ENCODE results near the gene CEP112. TPM values are rescaled to one million over a fixed set of nuclear protein-coding genes. Genes with fewer than 3 reads are reported as not detected.

The CEP112 gene
- total RNA-seq, 4 donors from 2014 or later, result 15.8 to 50.3 (median 20.2) TPM

DNA sequence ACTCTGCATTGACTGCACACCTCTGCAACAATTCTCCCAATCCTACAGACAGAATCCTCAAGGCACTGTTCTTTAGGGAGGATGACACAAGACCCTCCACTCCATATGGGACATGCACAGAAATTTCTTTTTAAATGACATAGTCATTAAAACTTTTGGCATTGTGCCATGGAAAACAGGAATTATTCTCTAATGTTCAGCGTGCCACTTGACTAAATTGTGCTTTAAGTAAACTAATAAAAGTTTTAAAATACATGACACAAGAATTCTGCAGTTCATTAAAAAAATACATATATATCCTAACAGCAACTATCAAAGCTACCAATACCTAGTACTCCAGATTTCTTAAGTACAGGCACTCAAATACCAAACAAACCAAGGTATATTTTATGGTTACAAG lies 16.0 kb downstream of the CEP112 start:
- DNase-seq (ENCODE audit: low spot score) (no peak), ATAC-seq (ENCODE audit: low FRiP score) (no peak)
- TF ChIP-seq, protein P1, sequence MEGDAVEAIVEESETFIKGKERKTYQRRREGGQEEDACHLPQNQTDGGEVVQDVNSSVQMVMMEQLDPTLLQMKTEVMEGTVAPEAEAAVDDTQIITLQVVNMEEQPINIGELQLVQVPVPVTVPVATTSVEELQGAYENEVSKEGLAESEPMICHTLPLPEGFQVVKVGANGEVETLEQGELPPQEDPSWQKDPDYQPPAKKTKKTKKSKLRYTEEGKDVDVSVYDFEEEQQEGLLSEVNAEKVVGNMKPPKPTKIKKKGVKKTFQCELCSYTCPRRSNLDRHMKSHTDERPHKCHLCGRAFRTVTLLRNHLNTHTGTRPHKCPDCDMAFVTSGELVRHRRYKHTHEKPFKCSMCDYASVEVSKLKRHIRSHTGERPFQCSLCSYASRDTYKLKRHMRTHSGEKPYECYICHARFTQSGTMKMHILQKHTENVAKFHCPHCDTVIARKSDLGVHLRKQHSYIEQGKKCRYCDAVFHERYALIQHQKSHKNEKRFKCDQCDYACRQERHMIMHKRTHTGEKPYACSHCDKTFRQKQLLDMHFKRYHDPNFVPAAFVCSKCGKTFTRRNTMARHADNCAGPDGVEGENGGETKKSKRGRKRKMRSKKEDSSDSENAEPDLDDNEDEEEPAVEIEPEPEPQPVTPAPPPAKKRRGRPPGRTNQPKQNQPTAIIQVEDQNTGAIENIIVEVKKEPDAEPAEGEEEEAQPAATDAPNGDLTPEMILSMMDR (IDR thresholded peaks at IDR 0.05), result no peak

DNA sequence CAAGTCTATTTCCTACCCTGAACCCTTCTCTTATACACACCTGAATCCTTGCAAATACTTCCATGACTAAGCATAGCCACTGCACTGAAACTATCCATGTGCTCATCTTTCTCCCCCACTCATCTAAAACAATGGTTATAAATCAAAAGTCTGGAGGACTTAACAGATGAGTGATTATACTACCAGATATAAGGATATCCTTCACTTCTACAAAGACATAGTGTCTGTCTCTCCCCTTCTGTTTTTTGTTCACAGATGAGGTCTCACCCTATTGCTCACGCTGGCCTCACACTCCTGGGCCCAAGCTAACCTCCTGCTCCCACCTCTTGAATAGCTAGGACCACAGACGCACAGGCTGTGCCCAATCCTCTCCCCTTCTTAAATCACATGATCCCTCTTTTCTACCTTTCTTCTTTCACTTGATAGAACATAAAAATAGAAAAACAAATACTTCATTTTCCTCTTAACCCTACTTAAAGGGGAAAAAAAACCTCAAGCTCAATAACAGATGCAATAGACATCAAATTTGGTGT lies 19.2 kb downstream of the CEP112 start:
- ATAC-seq (ENCODE audit: low FRiP score) (no peak), DNase-seq (ENCODE audit: low spot score) (no peak)
- TF ChIP-seq, protein P1 (IDR thresholded peaks at IDR 0.05), result no peak

DNA sequence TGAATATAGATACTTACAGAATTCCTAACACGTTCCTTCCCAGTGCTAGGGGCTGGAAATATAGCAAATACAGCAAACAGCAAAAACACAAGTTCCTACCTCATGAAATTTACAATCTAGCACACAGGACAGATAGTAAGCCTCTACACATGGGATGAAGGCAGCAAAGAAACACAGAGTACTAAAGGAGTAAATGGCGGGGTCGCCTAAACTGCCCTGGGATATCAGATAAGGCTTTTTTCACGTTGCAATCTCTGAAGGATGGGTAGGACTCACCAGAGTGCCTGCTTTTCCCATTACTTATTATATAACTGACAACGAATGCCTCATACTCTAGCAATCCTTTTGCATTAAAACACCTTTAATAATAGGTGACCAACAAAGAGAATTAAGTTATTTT lies 19.8 kb downstream of the CEP112 start:
- TF ChIP-seq, protein P1 (IDR thresholded peaks at IDR 0.05), result no peak
- ATAC-seq (ENCODE audit: low FRiP score), result no peak

DNA sequence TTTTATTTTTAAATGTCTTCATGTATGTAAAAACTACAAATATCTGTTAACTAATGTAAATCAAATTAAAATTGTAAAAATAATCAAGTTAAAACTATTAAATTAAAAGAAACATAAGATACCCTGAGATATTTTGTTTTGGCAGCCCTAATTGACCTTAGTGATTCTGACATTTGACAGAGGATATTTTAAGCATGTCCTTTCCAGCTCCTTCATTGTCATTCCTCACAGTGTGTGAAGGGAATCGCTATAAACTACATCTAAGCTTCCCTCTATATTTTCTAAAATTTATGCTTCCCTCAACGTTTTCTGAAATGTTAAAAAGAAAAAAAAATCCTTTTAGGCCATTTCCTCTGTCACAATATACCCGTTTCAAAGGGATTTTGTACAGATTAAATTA lies 20.2 kb downstream of the CEP112 start:
- ATAC-seq (ENCODE audit: low FRiP score) (no peak), DNase-seq (ENCODE audit: low spot score) (no peak)

More for the DNA sequence above, 19.8 kb downstream of the CEP112 start:
- no peak for DNase-seq (ENCODE audit: low spot score)

DNA sequence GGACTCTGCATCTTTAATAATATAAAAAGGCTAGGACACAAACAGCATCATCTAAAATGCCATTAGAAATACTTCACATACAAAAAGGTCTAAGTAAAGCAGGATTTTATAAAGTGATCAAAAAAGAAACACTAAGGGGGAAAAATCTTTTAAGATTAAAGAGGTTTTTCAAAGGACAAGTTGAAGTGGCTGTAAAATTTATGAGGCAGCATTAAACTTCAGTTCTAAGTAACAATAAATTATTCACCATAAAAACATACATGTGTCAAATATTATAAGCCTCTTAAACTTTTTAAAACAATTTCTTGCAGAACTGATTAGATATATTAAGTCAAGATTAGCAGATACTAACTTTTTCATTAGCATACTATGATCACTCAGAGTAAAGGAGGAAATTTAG lies 20.8 kb downstream of the CEP112 start:
- no peak for DNase-seq (ENCODE audit: low spot score)
- ATAC-seq (ENCODE audit: low FRiP score), result no peak
- TF ChIP-seq, protein P1 (IDR thresholded peaks at IDR 0.05), result no peak

More for the DNA sequence above, 20.2 kb downstream of the CEP112 start:
- TF ChIP-seq, protein P1 (IDR thresholded peaks at IDR 0.05), result no peak

DNA sequence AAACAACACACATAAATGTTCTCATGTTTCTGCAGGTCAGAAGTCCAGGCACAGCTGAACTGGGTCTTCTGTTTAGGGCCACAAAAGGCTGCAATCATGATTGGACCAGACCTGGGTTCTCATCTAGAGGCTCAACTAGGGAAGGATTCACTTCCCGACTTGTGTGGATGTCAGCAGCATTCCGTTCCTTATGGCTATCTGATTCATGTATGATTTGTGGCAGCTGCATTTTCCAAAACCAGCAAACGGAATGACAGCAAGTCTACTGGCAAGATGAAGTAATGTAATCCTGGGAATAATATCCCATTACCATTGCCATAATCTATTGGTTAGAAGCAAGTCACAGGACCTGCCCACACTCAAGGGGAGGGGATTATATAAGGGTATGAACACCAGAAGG lies 22.1 kb downstream of the CEP112 start:
- no peak for ATAC-seq (ENCODE audit: low FRiP score)
- DNase-seq (ENCODE audit: low spot score), result no peak
- TF ChIP-seq, protein P1 (IDR thresholded peaks at IDR 0.05), result no peak

DNA sequence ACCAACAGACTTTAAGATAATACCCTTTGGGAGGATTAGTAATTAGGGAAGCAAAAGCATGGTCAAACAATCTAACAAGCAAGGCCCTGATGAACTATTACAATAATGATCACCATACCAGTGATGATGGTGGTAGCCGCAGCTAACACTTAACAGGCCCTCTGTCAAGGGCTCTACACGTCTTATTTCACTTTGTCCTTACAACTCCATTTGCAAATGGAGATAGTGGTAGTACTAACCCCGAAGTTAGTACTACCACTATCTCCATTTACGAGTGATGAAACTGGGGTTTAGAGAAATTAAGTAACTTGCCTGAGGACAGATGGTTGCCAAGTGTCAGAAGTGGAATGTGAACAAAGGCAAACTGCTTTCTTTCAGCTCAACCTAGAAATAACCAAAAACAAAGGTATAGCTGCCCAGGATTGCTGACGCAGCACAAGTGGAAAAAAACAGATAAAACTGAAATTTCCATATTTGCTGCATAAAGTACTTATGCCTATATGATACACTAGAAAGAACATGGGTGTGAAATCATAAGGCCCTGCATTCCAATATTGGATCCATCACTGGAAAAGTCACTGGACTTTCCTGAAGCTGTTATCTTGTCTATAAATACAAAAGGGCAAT lies 24.6 kb downstream of the CEP112 start:
- ATAC-seq (ENCODE audit: low FRiP score), result no peak
- TF ChIP-seq, protein P1 (IDR thresholded peaks at IDR 0.05), result no peak

More for the DNA sequence above, 24.6 kb downstream of the CEP112 start:
- DNase-seq (ENCODE audit: low spot score), result no peak
